K562 (cell line): ENCODE results near the gene ADD3. TPM values are rescaled to one million over a fixed set of nuclear protein-coding genes. Genes with fewer than 3 reads are reported as not detected.

Experiments used
- ATAC-seq: fragments of 200-7000 bp; cut with Tn5 transposase; 3 replicates; pipeline ENCODE4 v1.9.1; 2020; ENCODE audit warnings: moderate library complexity
- BruUV-seq: library from RNA; stranded (reverse); fragments of 400-500 nt; replicated peaks from 2 replicates; lab custom pipeline; 2021; lab: Mats Ljungman, UMichigan
- CTCF ChIA-PET: fragments of 300-600 bp; formaldehyde crosslinking; extraction: SDS; loops from one replicate; lab custom pipeline; 2021; ENCODE audit warnings: low intra/inter-chr PET ratio; lab: Yijun Ruan, JAX
- POLR2A ChIA-PET: fragments of 300-600, 350-650 bp; sonication (Branson Sonifier 250); formaldehyde crosslinking; extraction: SDS; loops from one replicate; lab custom pipeline; 2021; ENCODE audit warnings: antibody characterized with exemption, inconsistent platforms; lab: Yijun Ruan, JAX
- DNase-seq, 4 experiments: peaks; one replicate each; pipeline versions ENCODE4 v3.0.0 to v3.0.0-alpha.2; 2011 to 2018; ENCODE audit warnings: low spot score in 3 of 4, mixed read lengths in 3 of 4; ENCODE audit errors: extremely low read depth in 1 of 4
- FAIRE-seq: peaks from 2 replicates; lab custom pipeline; 2011; peaks lifted over from hg19 to GRCh38; lab: Jason Lieb, UNC
- H2AFZ ChIP-seq: 2 replicates; pipeline ENCODE4 v1.6.0; 2011; ENCODE audit warnings: low read depth, low read length, control low read depth, inconsistent platforms
- H3K27ac ChIP-seq: fragments of 200-600 bp; 3 replicates; pipeline ENCODE4 v1.8.0; 2011; ENCODE audit warnings: low read depth, mild to moderate bottlenecking, control low read depth, inconsistent platforms, low read length, moderate library complexity, mixed read lengths; ENCODE audit errors: extremely low read depth
- H3K27me3 ChIP-seq, 2 experiments: fragments of 300-600 bp in 1 of 2; 2 replicates in 1 of 2; 3 replicates in 1 of 2; pipeline versions ENCODE4 v1.6.0 to v1.8.0; 2011; ENCODE audit warnings: inconsistent platforms in 2 of 2, low read length in 2 of 2, mild to moderate bottlenecking in 1 of 2, mixed read lengths in 1 of 2, moderate library complexity in 1 of 2; ENCODE audit not compliant: control insufficient read depth in 2 of 2, insufficient read depth in 2 of 2
- H3K36me3 ChIP-seq: fragments of 300-600 bp; 3 replicates; pipeline ENCODE4 v1.8.0; 2011; ENCODE audit warnings: mild to moderate bottlenecking, low read length, inconsistent platforms; ENCODE audit not compliant: control insufficient read depth, insufficient read depth
- H3K4me1 ChIP-seq, 2 experiments: fragments of 200-600 bp in 1 of 2; replicated peaks in 1 of 2; 2 replicates in 1 of 2; 3 replicates in 1 of 2; pipeline versions ENCODE4 v1.5.1 to v1.8.0; 2011; ENCODE audit warnings: inconsistent platforms in 2 of 2, low read length in 2 of 2, mild to moderate bottlenecking in 1 of 2, mixed read lengths in 1 of 2, moderate library complexity in 1 of 2; ENCODE audit not compliant: control insufficient read depth in 2 of 2, insufficient read depth in 2 of 2
- H3K4me2 ChIP-seq: 2 replicates; pipeline ENCODE4 v1.6.1; 2011; ENCODE audit warnings: low read length, control low read depth, inconsistent platforms, mixed read lengths; ENCODE audit not compliant: insufficient read depth
- H3K4me3 ChIP-seq: fragments of 200-600 bp; sonication (generic), shearing (Covaris generic); 2 replicates; pipeline ENCODE4 v1.5.1; 2016; ENCODE audit warnings: control low read depth, inconsistent platforms
- H3K79me2 ChIP-seq: fragments of 200-600 bp; 3 replicates; pipeline ENCODE4 v1.8.0; 2011; ENCODE audit warnings: low read length, inconsistent platforms; ENCODE audit not compliant: control insufficient read depth, insufficient read depth
- H3K9ac ChIP-seq, 2 experiments: 2 replicates each; pipeline versions ENCODE4 v1.6.0 to v1.6.1; 2011; ENCODE audit warnings: low read depth in 2 of 2, low read length in 2 of 2, control low read depth in 1 of 2, inconsistent platforms in 1 of 2, mild to moderate bottlenecking in 1 of 2, mixed read lengths in 1 of 2; ENCODE audit not compliant: insufficient read depth in 1 of 2
- H3K9me1 ChIP-seq: one replicate; pipeline ENCODE4 v1.6.0; 2011; ENCODE audit warnings: inconsistent platforms, mild to moderate bottlenecking, low read length, moderate library complexity; ENCODE audit not compliant: control insufficient read depth, insufficient read depth
- H3K9me3 ChIP-seq: replicated peaks from 2 replicates; pipeline ENCODE4 v1.5.1; 2011; ENCODE audit warnings: low read depth, low read length, inconsistent platforms; ENCODE audit not compliant: control insufficient read depth, insufficient read depth
- H4K20me1 ChIP-seq: replicated peaks from 2 replicates; pipeline ENCODE4 v1.6.1; 2011; ENCODE audit warnings: low read length, inconsistent platforms, mixed read lengths; ENCODE audit not compliant: control insufficient read depth, insufficient read depth
- HDAC8 ChIP-seq: fragments of 450-650 bp; IDR thresholded peaks from 2 replicates; pipeline ENCODE4 v1.6.1; 2016; ENCODE audit warnings: mild to moderate bottlenecking, missing genetic modification characterization, moderate library complexity, missing compliant biosample characterization
- NR4A1 ChIP-seq, 2 experiments: fragments of 250-450 bp in 1 of 2; fragments of 450-650 bp in 1 of 2; sonication (Bioruptor Pico) in 1 of 2; IDR thresholded peaks; 2 replicates each; pipeline versions ENCODE4 v1.4.0 to v1.6.1; 2016 to 2020; ENCODE audit warnings: mild to moderate bottlenecking in 2 of 2, missing compliant biosample characterization in 1 of 2, missing genetic modification characterization in 1 of 2, moderate library complexity in 1 of 2
- PRDM10 ChIP-seq: fragments of 450-650 bp; IDR thresholded peaks from 2 replicates; pipeline ENCODE4 v1.6.1; 2018; ENCODE audit not compliant: partially characterized antibody
- RNF219 ChIP-seq: fragments of 250-450 bp; sonication (Bioruptor Pico); IDR thresholded peaks from 2 replicates; pipeline ENCODE4 v1.5.0; 2022; ENCODE audit warnings: mild to moderate bottlenecking
- ZBTB40 ChIP-seq, 2 experiments: fragments of 450-650 bp in 1 of 2; sonication (generic) in 1 of 2; formaldehyde crosslinking in 1 of 2; IDR thresholded peaks; 2 replicates each; pipeline versions ENCODE4 v1.7.1 to v1.9.0; 2016 to 2022; ENCODE audit warnings: inconsistent platforms in 1 of 2, mild to moderate bottlenecking in 1 of 2, missing genetic modification reagents in 1 of 2
- WGBS: fragments of 100-300 bp; shearing (Covaris generic); methylation state at CpG from one replicate; pipeline ENCODE4 v1.1.6; 2016; ENCODE audit warnings: low coverage, mixed read lengths; ENCODE audit not compliant: insufficient coverage; ENCODE audit errors: missing lambda C conversion rate; 5-methylcytosine and 5-hydroxymethylcytosine counted together
- in situ Hi-C: fragments of 300-500 bp; cut with MboI; formaldehyde crosslinking; loops from 4 replicates; pipeline ENCODE4 v1.15.0; 2018; ENCODE audit warnings: inconsistent platforms, mixed read lengths
- intact Hi-C: fragments of 100-400 bp; cut with micrococcal nuclease; formaldehyde crosslinking; loops from 2 replicates; pipeline ENCODE4 v1.14.2; 2022
- polyA plus RNA-seq, 8 experiments: library from polyadenylated mRNA; depleted of rRNA in 4 of 8; stranded (reverse) in 5 of 8; unstranded in 3 of 8; fragments of >200 nt; fragmentation: Nextera tagmentation in 2 of 8; fragmentation: Illumina TruSeq in 1 of 8; extraction: Ambion mirVana in 2 of 8; extraction: Trizol in 1 of 8; gene quantifications; 2 replicates each; pipeline versions ENCODE4 v1.2.1 to v1.2.3, GENCODE V29; 2011 to 2014; ENCODE audit warnings: inconsistent platforms in 1 of 8, missing spikeins in 1 of 8
- total RNA-seq, 7 experiments: library from RNA; depleted of rRNA in 6 of 7; stranded (reverse); fragments of >200 nt in 6 of 7; fragmentation: Illumina TruSeq in 2 of 7; extraction: Trizol in 2 of 7; gene quantifications; 2 replicates each; pipeline versions ENCODE4 v1.2.1 to v1.2.3, GENCODE V29; 2011 to 2021; ENCODE audit warnings: low replicate concordance in 1 of 7

Gene ADD3
- total and polyA plus RNA-seq, 9 of the 15 experiments (the other 6 are each of a cell fraction or from before 2014, with no cell fraction given) = 13.2 to 125 (median 31.7) TPM

- H3K9me1 ChIP-seq = no peaks in the 10 kb centered on the region
- no peak overlapping the region for H3K4me2 ChIP-seq
- H3K9me3 ChIP-seq = no peaks in the 10 kb centered on the region
- no peaks in the 10 kb centered on the region for H3K36me3 ChIP-seq
- BruUV-seq = no TSS peak
- no peak for DNase-seq
- no peak overlapping the region for H2AFZ ChIP-seq
- no peaks in the 10 kb centered on the region; a peak in 1 of 5 replicates for H3K4me1 ChIP-seq
- ChIA-PET POLR2A (interaction anchor here (0.5 kb wide), 1 partner anchor 709 kb away, joined by 4 read pairs; the partner anchor contains the start of gene PDCD4), CTCF (no interaction called here)
- in situ Hi-C loops = no loop called here
- H3K27ac ChIP-seq = no peak overlapping the region
- H3K79me2 ChIP-seq = no peaks in the 10 kb centered on the region
- peaks cover 3 to 36% of the 10 kb centered on the region in 2 experiments; a peak in 4 of 5 replicates for H3K27me3 ChIP-seq
- ATAC-seq = no peak
- WGBS = 5% methylated on average over 5 of the region's 6 CpGs
- no peak overlapping the region for H3K9ac ChIP-seq
- no peak for FAIRE-seq
- no peaks in the 10 kb centered on the region for H4K20me1 ChIP-seq
- intact Hi-C loops = no loop called here
- H3K4me3 ChIP-seq = no peak overlapping the region
- no peak for TF ChIP-seq NR4A1 (CRISPR knock-in tag; IDR thresholded peaks at IDR 0.05)
- TF ChIP-seq NR4A1 (tag; IDR thresholded peaks at IDR 0.05) = no peak
- peak; percentile 59 for TF ChIP-seq PRDM10
- TF ChIP-seq HDAC8 (tag) = no peak
- TF ChIP-seq ZBTB40 (IDR thresholded peaks at IDR 0.05) = peak; percentile 17; the same call in 1 of the 2 replicates
- TF ChIP-seq ZBTB40 (CRISPR knock-in tag; IDR thresholded peaks at IDR 0.05) = no peak
- no peak for TF ChIP-seq RNF219 (CRISPR knock-in tag)
Measured at GRCh38 chr10:110162741-110163145, 155.0 kb downstream of the ADD3 start.
